GM21367 (cell line): ENCODE data around the gene SLC23A2.
"Not testable (repeated sequence)": the region's sequence is repeated elsewhere in the genome, so short reads cannot be mapped to it uniquely, and the experiment has no call there.

Source experiments
- ATAC-seq: cut with Tn5 transposase; IDR thresholded peaks from one replicate; pipeline ENCODE4 v1.9.1; 2021; ENCODE audit not compliant: unreplicated experiment

The SLC23A2 gene

GRCh38 chr20:4881006-4881730, 120.1 kb downstream of the SLC23A2 start:
- ATAC-seq = no peak

GRCh38 chr20:4880051-4880450, 121.3 kb downstream of the SLC23A2 start:
- no peak for ATAC-seq

GRCh38 chr20:4878099-4878498, 123.2 kb downstream of the SLC23A2 start:
- ATAC-seq = not testable (repeated sequence)

GRCh38 chr20:4876731-4877130, 124.6 kb downstream of the SLC23A2 start:
- no peak for ATAC-seq

- no peak for ATAC-seq
These were observed 125.0 kb downstream of the SLC23A2 start for GRCh38 chr20:4876301-4876700.

GRCh38 chr20:4875578-4876067, 125.7 kb downstream of the SLC23A2 start:
- ATAC-seq = no peak

GRCh38 chr20:4873396-4873795, 127.9 kb downstream of the SLC23A2 start:
- ATAC-seq = no peak

- no peak for ATAC-seq
These were observed 129.8 kb downstream of the SLC23A2 start for GRCh38 chr20:4871486-4871885.

- ATAC-seq = no peak
These were observed 130.4 kb downstream of the SLC23A2 start for GRCh38 chr20:4870906-4871305.

GRCh38 chr20:4869290-4870193, 131.8 kb downstream of the SLC23A2 start:
- no peak for ATAC-seq

GRCh38 chr20:4867051-4867450, 134.3 kb downstream of the SLC23A2 start:
- ATAC-seq = no peak

GRCh38 chr20:4866429-4866828, 134.9 kb downstream of the SLC23A2 start:
- ATAC-seq = no peak

GRCh38 chr20:4864311-4864752, 137.0 kb downstream of the SLC23A2 start:
- no peak for ATAC-seq

- ATAC-seq = no peak
These were observed 138.6 kb downstream of the SLC23A2 start for GRCh38 chr20:4862661-4863060.

GRCh38 chr20:4861961-4862360, 139.3 kb downstream of the SLC23A2 start:
- ATAC-seq = no peak

- ATAC-seq = no peak
These were observed 143.3 kb downstream of the SLC23A2 start for GRCh38 chr20:4858000-4858399.

- ATAC-seq = no peak
These were observed 145.1 kb downstream of the SLC23A2 start for GRCh38 chr20:4856022-4856755.

GRCh38 chr20:4855555-4855954, 145.8 kb downstream of the SLC23A2 start:
- ATAC-seq = no peak

GRCh38 chr20:4855097-4855496, 146.2 kb downstream of the SLC23A2 start:
- no peak for ATAC-seq

GRCh38 chr20:4854561-4854901, 146.8 kb downstream of the SLC23A2 start:
- no peak for ATAC-seq
